IMR-90 (cell line): ENCODE measurements around the gene FRMD1. TPM values are rescaled to one million over a fixed set of nuclear protein-coding genes. Genes with fewer than 3 reads are reported as not detected.

Experiments
- ATAC-seq: fragments of 200-7000 bp; cut with Tn5 transposase; 2 replicates; pipeline ENCODE4 v1.9.1; 2020; ENCODE audit warnings: low read depth, mild to moderate bottlenecking, moderate library complexity
- BruUV-seq: library from RNA; stranded (reverse); fragments of 400-500 nt; replicated peaks from 2 replicates; lab custom pipeline; 2021; lab: Mats Ljungman, UMichigan
- CTCF ChIA-PET: fragments of 300-600 bp; formaldehyde crosslinking; extraction: SDS; loops from one replicate; lab custom pipeline; 2021; ENCODE audit warnings: antibody characterized with exemption; lab: Yijun Ruan, JAX
- POLR2A ChIA-PET: fragments of 300-600 bp; sonication (Branson Sonifier 250); formaldehyde crosslinking; loops from one replicate; lab custom pipeline; 2022; ENCODE audit warnings: antibody characterized with exemption; ENCODE audit not compliant: unreplicated experiment; lab: Charles Lee
- DNase-seq: peaks from one replicate; pipeline ENCODE4 v3.0.0; 2013
- H2AFZ ChIP-seq: replicated peaks from 2 replicates; pipeline ENCODE3; 2013; ENCODE audit warnings: low read length, mild to moderate bottlenecking; ENCODE audit not compliant: poor library complexity
- H2AK5ac ChIP-seq: 2 replicates; pipeline ENCODE4 v1.6.1; 2013; ENCODE audit warnings: low read depth, low read length, inconsistent platforms
- H2AK9ac ChIP-seq: replicated peaks from 2 replicates; pipeline ENCODE3; 2013; ENCODE audit warnings: mild to moderate bottlenecking, low read depth, low read length, moderate library complexity; ENCODE audit not compliant: poor library complexity
- H2BK120ac ChIP-seq: 2 replicates; pipeline ENCODE4 v1.6.1; 2013; ENCODE audit warnings: low read depth, low read length, inconsistent platforms
- H2BK15ac ChIP-seq: 3 replicates; pipeline ENCODE4 v1.6.1; 2013; ENCODE audit warnings: low read depth, low read length, inconsistent platforms
- H2BK20ac ChIP-seq: 2 replicates; pipeline ENCODE4 v1.6.1; 2013; ENCODE audit warnings: low read depth, mild to moderate bottlenecking, inconsistent platforms, low read length, moderate library complexity
- H2BK5ac ChIP-seq: 2 replicates; pipeline ENCODE4 v1.6.1; 2013; ENCODE audit warnings: mild to moderate bottlenecking, low read depth, low read length, inconsistent platforms; ENCODE audit not compliant: poor library complexity, severe bottlenecking
- H3K14ac ChIP-seq: replicated peaks from 2 replicates; pipeline ENCODE4 v1.6.1; 2013; ENCODE audit warnings: low read depth, low read length, inconsistent platforms
- H3K18ac ChIP-seq: 2 replicates; pipeline ENCODE4 v1.6.1; 2013; ENCODE audit warnings: low read depth, low read length, control low read depth
- H3K23ac ChIP-seq: 2 replicates; pipeline ENCODE4 v1.6.1; 2013; ENCODE audit warnings: low read depth, low read length, inconsistent platforms
- H3K27ac ChIP-seq: 2 replicates; pipeline ENCODE4 v1.5.1; 2013; ENCODE audit warnings: mild to moderate bottlenecking, control low read depth, low read length; ENCODE audit not compliant: insufficient read depth
- H3K27me3 ChIP-seq: 2 replicates; pipeline ENCODE4 v1.6.1; 2013; ENCODE audit warnings: low read length; ENCODE audit not compliant: control insufficient read depth, insufficient read depth
- H3K36me3 ChIP-seq: 2 replicates; pipeline ENCODE4 v1.6.1; 2013; ENCODE audit warnings: low read length, mixed read lengths; ENCODE audit not compliant: control insufficient read depth, insufficient read depth
- H3K4ac ChIP-seq: 2 replicates; pipeline ENCODE4 v1.6.1; 2013; ENCODE audit warnings: low read depth, low read length, inconsistent platforms
- H3K4me1 ChIP-seq: 2 replicates; pipeline ENCODE4 v1.6.1; 2013; ENCODE audit warnings: low read length, mixed read lengths; ENCODE audit not compliant: control insufficient read depth, insufficient read depth
- H3K4me2 ChIP-seq: 2 replicates; pipeline ENCODE4 v1.6.1; 2013; ENCODE audit warnings: low read depth, mild to moderate bottlenecking, control low read depth, low read length, moderate library complexity
- H3K4me3 ChIP-seq: 2 replicates; pipeline ENCODE4 v1.5.1; 2013; ENCODE audit warnings: low read depth, mild to moderate bottlenecking, control low read depth, low read length, moderate library complexity; ENCODE audit not compliant: insufficient read depth
- H3K56ac ChIP-seq: 2 replicates; pipeline ENCODE4 v1.6.1; 2013; ENCODE audit warnings: low read length, inconsistent platforms; ENCODE audit not compliant: insufficient read depth; ENCODE audit errors: extremely low read depth
- H3K79me1 ChIP-seq, 2 experiments: 2 replicates each; pipeline ENCODE4 v1.6.1; 2013; ENCODE audit warnings: low read length in 2 of 2, inconsistent platforms in 1 of 2, low read depth in 1 of 2
- H3K9ac ChIP-seq: 2 replicates; pipeline ENCODE4 v1.6.1; 2013; ENCODE audit warnings: low read depth, low read length, control low read depth
- H3K9me1 ChIP-seq: 2 replicates; pipeline ENCODE4 v1.6.1; 2013; ENCODE audit warnings: low read length, inconsistent platforms; ENCODE audit not compliant: insufficient read depth
- H3K9me3 ChIP-seq: 2 replicates; pipeline ENCODE4 v1.6.1; 2013; ENCODE audit warnings: low read length; ENCODE audit not compliant: control insufficient read depth, insufficient read depth
- H4K20me1 ChIP-seq: 2 replicates; pipeline ENCODE4 v1.6.1; 2013; ENCODE audit warnings: low read length, inconsistent platforms; ENCODE audit not compliant: insufficient read depth
- H4K5ac ChIP-seq: 2 replicates; pipeline ENCODE4 v1.6.1; 2013; ENCODE audit warnings: mild to moderate bottlenecking, low read depth, low read length, control low read depth
- H4K8ac ChIP-seq, 2 experiments: 2 replicates each; pipeline ENCODE4 v1.6.1; 2013; ENCODE audit warnings: low read depth in 2 of 2, low read length in 2 of 2, control low read depth in 1 of 2, inconsistent platforms in 1 of 2
- H4K91ac ChIP-seq: 2 replicates; pipeline ENCODE4 v1.6.1; 2013; ENCODE audit warnings: low read depth, low read length, inconsistent platforms; ENCODE audit not compliant: insufficient read depth
- BHLHE40 ChIP-seq: fragments of 150-350 bp; IDR thresholded peaks from 2 replicates; pipeline ENCODE4 v1.6.1; 2016; ENCODE audit warnings: mild to moderate bottlenecking, low read depth, low read length
- CEBPB ChIP-seq: IDR thresholded peaks from 2 replicates; pipeline ENCODE4 v1.6.1; 2012; ENCODE audit warnings: low read depth, low read length, improper control_type of control experiment
- CHD1 ChIP-seq: IDR thresholded peaks from 2 replicates; pipeline ENCODE4 v1.6.1; 2012; ENCODE audit warnings: low read depth, low read length, improper control_type of control experiment
- FOS ChIP-seq: fragments of 150-350 bp; IDR thresholded peaks from 2 replicates; pipeline ENCODE4 v1.6.1; 2016; ENCODE audit warnings: low read depth, low read length
- MAZ ChIP-seq: IDR thresholded peaks from 2 replicates; pipeline ENCODE4 v1.6.1; 2012; ENCODE audit warnings: low read depth, mild to moderate bottlenecking, low read length, improper control_type of control experiment, moderate library complexity, borderline replicate concordance
- MXI1 ChIP-seq: IDR thresholded peaks from 2 replicates; pipeline ENCODE4 v1.6.1; 2012; ENCODE audit warnings: low read depth, mild to moderate bottlenecking, low read length, moderate library complexity, borderline replicate concordance
- NFE2L2 ChIP-seq: fragments of 150-350 bp; IDR thresholded peaks from 2 replicates; pipeline ENCODE4 v1.6.1; 2016; ENCODE audit warnings: low read depth, mild to moderate bottlenecking, low read length
- POLR2A ChIP-seq: IDR thresholded peaks from 2 replicates; pipeline ENCODE4 v1.6.1; 2012; ENCODE audit warnings: mild to moderate bottlenecking, low read depth, low read length
- RCOR1 ChIP-seq: IDR thresholded peaks from 2 replicates; pipeline ENCODE4 v1.6.1; 2012; ENCODE audit warnings: mild to moderate bottlenecking, low read length, improper control_type of control experiment; ENCODE audit not compliant: insufficient replicate concordance
- RFX5 ChIP-seq: IDR thresholded peaks from 2 replicates; pipeline ENCODE4 v1.8.0; 2012; ENCODE audit warnings: low read depth, mild to moderate bottlenecking, low read length, moderate library complexity
- SMC3 ChIP-seq: fragments of 150-350 bp; IDR thresholded peaks from 2 replicates; pipeline ENCODE4 v1.6.1; 2016; ENCODE audit warnings: low read depth, mild to moderate bottlenecking, antibody characterized with exemption, low read length, moderate library complexity
- USF2 ChIP-seq: fragments of 150-350 bp; IDR thresholded peaks from 2 replicates; pipeline ENCODE4 v1.6.1; 2017; ENCODE audit warnings: mild to moderate bottlenecking, antibody characterized with exemption, low read length, low read depth
- WGBS, 2 experiments: methylation state at CpG; one replicate each; pipeline versions ENCODE4 v1.1.5 to v1.1.7; 2013; ENCODE audit warnings: missing lambda C conversion rate in 2 of 2; ENCODE audit not compliant: insufficient read length in 1 of 2; ENCODE audit errors: extremely low coverage in 2 of 2; 5-methylcytosine and 5-hydroxymethylcytosine counted together
- dilution Hi-C: fragments of 300-500 bp; cut with HindIII; formaldehyde crosslinking; loops from one replicate; pipeline ENCODE4 v1.14.3; 2018; ENCODE audit warnings: low sequenced_read_pairs; ENCODE audit not compliant: unreplicated experiment
- in situ Hi-C: fragments of 300-500 bp; cut with MboI; formaldehyde crosslinking; loops from 3 replicates; pipeline ENCODE4 v1.14.3; 2019; ENCODE audit warnings: low sequenced_read_pairs, inconsistent platforms, mixed read lengths
- intact Hi-C: fragments of 100-400 bp; cut with micrococcal nuclease; formaldehyde crosslinking; loops from 2 replicates; pipeline ENCODE4 v1.10.0; 2022
- polyA plus RNA-seq, 3 experiments: library from polyadenylated mRNA; depleted of rRNA; stranded (reverse); fragments of >200 nt; gene quantifications; 2 replicates each; pipeline ENCODE4 v1.2.3, GENCODE V29; 2012; ENCODE audit warnings: low replicate concordance in 1 of 3
- total RNA-seq: library from RNA; depleted of rRNA; stranded (reverse); fragments of >200 nt; gene quantifications from 2 replicates; pipeline ENCODE4 v1.2.3, GENCODE V29; 2012
- TF ChIP-seq, protein P1 (sequence below): fragments of 150-350 bp; IDR thresholded peaks from 2 replicates; pipeline ENCODE4 v1.6.1; 2016; ENCODE audit warnings: low read depth, mild to moderate bottlenecking, low read length, moderate library complexity, borderline replicate concordance
- TF ChIP-seq, protein P2 (sequence below): conservative IDR thresholded peaks from 2 replicates; pipeline ENCODE4 v1.5.1; 2012; ENCODE audit warnings: mild to moderate bottlenecking, low read depth, low read length, improper control_type of control experiment

The FRMD1 gene
- total and polyA plus RNA-seq, 2 of the 4 experiments (the other 2 are of a cell fraction), result not detected

DNA sequence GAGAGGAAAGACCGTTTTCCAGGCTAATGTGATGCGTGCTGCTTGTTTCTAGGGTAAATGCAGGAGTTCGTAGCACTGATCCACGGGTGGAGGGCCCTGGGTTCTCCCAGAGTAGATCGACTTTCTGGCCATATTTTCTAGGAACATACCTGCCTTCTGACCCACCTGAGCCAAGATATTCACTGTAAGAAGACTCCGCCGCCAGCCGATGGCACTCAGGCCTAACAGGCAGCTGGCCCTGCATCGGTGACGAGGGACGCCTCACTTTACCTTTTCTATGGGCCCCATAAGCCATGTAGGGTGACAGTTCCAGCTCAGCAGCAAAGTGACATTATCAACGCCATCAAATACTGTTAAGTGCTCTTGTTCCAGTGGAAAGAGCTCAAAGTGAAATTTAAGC, 30.2 kb upstream of the FRMD1 start:
- no peak overlapping the region for H4K91ac ChIP-seq
- intact Hi-C loops, result no loop called here
- no peak for ATAC-seq
- H4K8ac ChIP-seq, result no peak overlapping the region
- H3K4me1 ChIP-seq, result no peaks in the 10 kb centered on the region
- H3K4me2 ChIP-seq, result no peak overlapping the region
- H3K56ac ChIP-seq, result no peak overlapping the region
- H2BK5ac ChIP-seq, result no peak overlapping the region
- no peaks in the 10 kb centered on the region for H3K9me1 ChIP-seq
- TF ChIP-seq RFX5 (no peak), MXI1 (no peak), CHD1 (no peak), POLR2A (no peak), SMC3 (no peak), NFE2L2 (no peak), CEBPB (no peak), RCOR1 (no peak), BHLHE40 (no peak), USF2 (no peak), FOS (no peak), MAZ (no peak)
- TF ChIP-seq, protein P1, sequence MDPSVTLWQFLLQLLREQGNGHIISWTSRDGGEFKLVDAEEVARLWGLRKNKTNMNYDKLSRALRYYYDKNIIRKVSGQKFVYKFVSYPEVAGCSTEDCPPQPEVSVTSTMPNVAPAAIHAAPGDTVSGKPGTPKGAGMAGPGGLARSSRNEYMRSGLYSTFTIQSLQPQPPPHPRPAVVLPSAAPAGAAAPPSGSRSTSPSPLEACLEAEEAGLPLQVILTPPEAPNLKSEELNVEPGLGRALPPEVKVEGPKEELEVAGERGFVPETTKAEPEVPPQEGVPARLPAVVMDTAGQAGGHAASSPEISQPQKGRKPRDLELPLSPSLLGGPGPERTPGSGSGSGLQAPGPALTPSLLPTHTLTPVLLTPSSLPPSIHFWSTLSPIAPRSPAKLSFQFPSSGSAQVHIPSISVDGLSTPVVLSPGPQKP, result no peak
- TF ChIP-seq, protein P2, sequence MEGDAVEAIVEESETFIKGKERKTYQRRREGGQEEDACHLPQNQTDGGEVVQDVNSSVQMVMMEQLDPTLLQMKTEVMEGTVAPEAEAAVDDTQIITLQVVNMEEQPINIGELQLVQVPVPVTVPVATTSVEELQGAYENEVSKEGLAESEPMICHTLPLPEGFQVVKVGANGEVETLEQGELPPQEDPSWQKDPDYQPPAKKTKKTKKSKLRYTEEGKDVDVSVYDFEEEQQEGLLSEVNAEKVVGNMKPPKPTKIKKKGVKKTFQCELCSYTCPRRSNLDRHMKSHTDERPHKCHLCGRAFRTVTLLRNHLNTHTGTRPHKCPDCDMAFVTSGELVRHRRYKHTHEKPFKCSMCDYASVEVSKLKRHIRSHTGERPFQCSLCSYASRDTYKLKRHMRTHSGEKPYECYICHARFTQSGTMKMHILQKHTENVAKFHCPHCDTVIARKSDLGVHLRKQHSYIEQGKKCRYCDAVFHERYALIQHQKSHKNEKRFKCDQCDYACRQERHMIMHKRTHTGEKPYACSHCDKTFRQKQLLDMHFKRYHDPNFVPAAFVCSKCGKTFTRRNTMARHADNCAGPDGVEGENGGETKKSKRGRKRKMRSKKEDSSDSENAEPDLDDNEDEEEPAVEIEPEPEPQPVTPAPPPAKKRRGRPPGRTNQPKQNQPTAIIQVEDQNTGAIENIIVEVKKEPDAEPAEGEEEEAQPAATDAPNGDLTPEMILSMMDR, result no peak
- H3K14ac ChIP-seq, result no peak overlapping the region
- H3K79me1 ChIP-seq, result no peaks in the 10 kb centered on the region
- no peaks in the 10 kb centered on the region for H4K20me1 ChIP-seq
- 57% methylated on average over 3 of the region's 12 CpGs; no CpG with 5 or more reads in 1 of the 2 experiments for WGBS, 2 experiments
- H2AFZ ChIP-seq, result no peak overlapping the region
- H2AK5ac ChIP-seq, result no peak overlapping the region
- H2BK15ac ChIP-seq, result no peak overlapping the region
- no peak overlapping the region for H2AK9ac ChIP-seq
- H2BK20ac ChIP-seq, result no peak overlapping the region
- no peak overlapping the region for H3K4me3 ChIP-seq
- H3K27ac ChIP-seq, result no peak overlapping the region
- H3K18ac ChIP-seq, result no peak overlapping the region
- no peaks in the 10 kb centered on the region for H3K9me3 ChIP-seq
- no TSS peak for BruUV-seq
- in situ Hi-C loops, result no loop called here
- DNase-seq, result no peak
- no peak overlapping the region for H2BK120ac ChIP-seq
- H3K4ac ChIP-seq, result no peak overlapping the region
- dilution Hi-C loops, result no loop called here
- H3K36me3 ChIP-seq, result no peaks in the 10 kb centered on the region
- peaks cover 10% of the 10 kb centered on the region for H3K27me3 ChIP-seq
- no peak overlapping the region for H4K5ac ChIP-seq
- CTCF ChIA-PET, result no interaction called here
- H3K23ac ChIP-seq, result no peak overlapping the region
- H3K9ac ChIP-seq, result no peak overlapping the region
- POLR2A ChIA-PET, result no interaction called here
